HG03558 (cell line): Measurements from ENCODE around the gene FBXO36.
"Not testable (repeated sequence)": the region's sequence is repeated elsewhere in the genome, so short reads cannot be mapped to it uniquely, and the experiment has no call there.

Experiments
- ATAC-seq: cut with Tn5 transposase; IDR thresholded peaks from one replicate; pipeline ENCODE4 v1.9.1; 2021; ENCODE audit warnings: moderate number of reproducible peaks; ENCODE audit not compliant: unreplicated experiment; ENCODE audit errors: extremely low read depth

Gene FBXO36

DNA sequence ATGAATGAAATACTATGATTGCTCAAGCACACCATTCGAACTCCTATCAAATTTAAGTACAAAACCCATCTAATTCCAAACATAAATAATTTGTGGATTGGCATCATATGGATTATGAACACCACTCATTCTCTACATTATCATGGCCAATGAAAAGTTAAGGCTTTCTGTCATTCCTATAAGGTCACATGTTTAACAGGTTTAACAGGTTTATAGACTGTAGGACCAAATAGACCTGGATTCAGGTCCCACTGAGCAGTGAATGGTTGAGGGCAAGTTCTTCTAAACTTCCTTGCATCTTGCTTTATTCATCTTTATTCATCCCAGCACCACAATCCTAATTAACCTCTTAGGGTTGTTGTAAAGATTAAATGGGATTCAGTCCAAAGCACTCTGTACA lies 33.4 kb downstream of the FBXO36 start:
- no peak for ATAC-seq

GRCh38 chr2:229956491-229956890 lies 34.2 kb downstream of the FBXO36 start:
- no peak for ATAC-seq

DNA sequence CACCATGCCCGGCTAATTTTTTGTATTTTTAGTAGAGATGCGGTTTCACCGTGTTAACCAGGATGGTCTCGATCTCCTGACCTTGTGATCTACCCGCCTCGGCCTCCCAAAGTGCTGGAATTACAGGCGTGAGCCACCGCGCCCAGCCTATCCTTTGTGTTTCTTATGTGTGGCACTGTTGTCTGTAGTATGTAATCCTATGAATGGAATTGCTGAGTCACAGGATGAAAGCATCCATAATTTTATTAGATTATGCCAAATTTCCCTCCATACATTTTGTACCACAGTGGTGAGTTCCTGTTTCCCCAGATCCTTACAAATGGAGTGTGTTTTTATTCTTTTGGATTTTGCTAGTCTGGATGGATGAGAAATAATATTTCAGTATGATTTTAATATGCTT lies 41.3 kb downstream of the FBXO36 start:
- not testable (repeated sequence) for ATAC-seq

DNA sequence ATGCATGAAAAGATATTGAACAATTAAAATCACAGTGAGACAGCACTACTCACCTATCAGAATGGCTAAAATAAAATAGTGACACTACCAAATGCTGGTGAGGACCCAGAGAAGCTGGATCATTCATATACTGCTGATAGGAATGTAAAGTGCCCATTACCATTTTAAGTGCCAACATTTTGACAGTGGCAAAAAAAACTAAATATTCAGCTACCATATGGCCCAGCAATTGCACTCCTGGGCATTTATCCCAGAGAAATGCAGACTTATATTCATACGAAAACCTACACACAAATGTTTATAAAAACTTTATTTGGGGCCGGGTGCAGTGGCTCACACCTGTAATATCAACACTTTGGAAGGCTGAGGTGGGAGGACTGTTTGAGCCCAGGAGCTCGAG lies 47.6 kb downstream of the FBXO36 start:
- ATAC-seq, result no peak

DNA sequence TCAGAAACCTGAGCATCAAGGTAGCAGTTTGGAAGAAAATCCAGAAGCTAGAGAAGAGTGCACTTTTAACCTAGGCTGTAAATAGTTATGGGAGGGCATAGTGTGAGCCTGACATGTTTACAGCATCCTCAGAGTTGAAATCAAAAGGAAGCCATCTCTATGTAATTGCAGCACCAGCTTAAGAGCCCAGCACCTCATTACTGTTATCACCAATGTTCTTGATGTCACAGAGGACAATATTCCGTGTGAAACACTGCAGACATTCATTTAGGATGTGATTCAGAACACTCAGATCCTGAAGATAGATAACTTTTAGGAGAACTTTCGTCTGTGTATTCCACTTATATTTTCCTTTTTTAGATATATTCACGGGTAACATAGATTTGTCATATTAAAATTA lies 48.1 kb downstream of the FBXO36 start:
- ATAC-seq, result no peak

- no peak for ATAC-seq
Observed at GRCh38 chr2:229971298-229971790, 49.0 kb downstream of the FBXO36 start.

GRCh38 chr2:229974266-229974665 lies 52.0 kb downstream of the FBXO36 start:
- no peak for ATAC-seq

DNA sequence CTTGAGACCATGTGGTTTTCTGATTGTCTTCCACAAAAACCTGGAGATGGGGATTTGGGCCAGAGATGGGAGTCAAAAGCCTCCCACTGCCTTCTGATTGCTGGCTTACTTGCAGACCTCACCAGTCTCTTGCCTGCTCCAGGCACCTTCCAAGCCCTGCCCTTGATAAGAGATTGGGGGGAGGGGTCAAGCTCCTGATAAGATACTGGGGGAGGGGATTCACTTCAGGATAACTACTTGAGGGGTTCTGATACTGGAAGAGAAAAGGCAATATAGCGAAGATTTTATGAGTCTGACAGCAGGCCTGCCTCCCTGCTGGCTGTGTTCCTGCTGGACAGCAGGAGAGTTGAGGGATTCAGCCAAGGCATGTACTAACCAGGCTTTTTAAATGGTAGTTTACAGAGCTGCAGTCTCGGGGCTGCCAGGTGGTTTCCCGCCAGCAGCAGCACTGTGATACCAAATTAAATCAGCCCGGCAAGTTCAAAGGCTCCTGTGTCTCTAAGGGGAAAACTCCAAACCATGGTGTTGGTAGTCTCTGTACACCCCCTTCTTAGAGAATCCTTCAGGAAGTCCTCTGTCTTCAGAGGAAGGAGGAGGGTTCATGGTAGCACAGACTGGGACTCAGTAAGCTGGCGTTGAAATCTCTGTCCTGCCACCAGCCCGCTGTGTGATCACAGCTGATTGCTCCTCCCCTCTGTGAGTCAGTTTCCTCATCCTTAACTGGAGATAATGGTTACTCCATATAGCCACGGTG lies 58.3 kb downstream of the FBXO36 start:
- peak; percentile 46 for ATAC-seq

DNA sequence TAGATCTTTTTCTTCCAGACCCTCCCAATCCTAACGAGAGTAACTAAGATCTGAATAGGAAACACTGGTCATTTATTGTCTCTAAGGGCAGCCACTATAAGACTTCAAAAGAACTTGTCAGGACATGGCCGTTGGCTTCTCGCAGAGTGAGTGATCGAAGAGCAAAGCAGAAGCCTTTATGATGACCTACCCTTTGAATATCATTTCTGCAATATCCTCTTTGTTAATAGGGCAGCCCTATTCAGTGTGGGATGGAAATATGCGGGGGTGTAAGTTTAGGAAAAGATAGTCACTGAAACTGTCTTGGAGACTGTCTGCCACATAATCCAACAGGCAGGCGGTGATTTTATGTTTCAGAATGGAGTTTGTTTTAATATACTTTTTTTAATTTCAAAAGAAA lies 70.9 kb downstream of the FBXO36 start:
- no peak for ATAC-seq

- ATAC-seq, result no peak
Observed at GRCh38 chr2:229996320-229996719, 74.0 kb downstream of the FBXO36 start.

GRCh38 chr2:229997565-229997964 lies 75.3 kb downstream of the FBXO36 start:
- no peak for ATAC-seq

DNA sequence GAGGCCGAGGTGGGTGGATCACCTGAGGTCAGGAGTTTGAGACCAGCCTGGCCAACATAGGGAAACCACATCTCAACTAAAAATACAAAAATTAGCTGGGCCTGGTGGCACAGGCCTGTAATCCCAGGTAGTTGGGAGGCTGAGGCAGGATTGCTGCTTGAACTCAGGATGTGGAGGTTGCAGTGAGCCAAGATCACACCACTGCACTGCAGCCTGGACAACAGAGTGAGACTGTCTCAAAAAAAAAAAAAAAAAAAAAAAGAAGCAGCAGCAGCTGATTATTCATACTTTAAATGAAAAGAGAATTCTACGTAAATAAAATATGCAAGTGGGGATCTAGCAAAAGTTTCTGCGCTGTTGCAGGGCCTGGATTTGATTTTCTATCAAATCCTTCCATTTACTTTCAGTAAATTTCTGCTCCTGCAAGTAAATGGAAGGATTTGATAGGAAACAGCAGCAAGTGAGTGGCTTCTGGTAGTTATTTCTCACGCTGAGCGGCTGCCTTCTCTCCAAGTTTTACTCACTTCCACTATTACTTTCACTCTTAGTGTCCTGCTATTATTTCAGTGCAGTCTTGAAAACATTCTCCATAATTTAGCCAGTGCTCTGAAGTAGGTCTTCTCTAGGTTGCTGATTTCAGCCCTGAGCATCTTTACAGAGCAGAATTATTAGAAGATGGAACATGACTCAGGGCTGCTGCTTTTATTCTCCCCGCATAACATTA lies 78.0 kb downstream of the FBXO36 start:
- peak; percentile 91 for ATAC-seq

GRCh38 chr2:230007931-230008707 lies 85.8 kb downstream of the FBXO36 start:
- no peak for ATAC-seq

DNA sequence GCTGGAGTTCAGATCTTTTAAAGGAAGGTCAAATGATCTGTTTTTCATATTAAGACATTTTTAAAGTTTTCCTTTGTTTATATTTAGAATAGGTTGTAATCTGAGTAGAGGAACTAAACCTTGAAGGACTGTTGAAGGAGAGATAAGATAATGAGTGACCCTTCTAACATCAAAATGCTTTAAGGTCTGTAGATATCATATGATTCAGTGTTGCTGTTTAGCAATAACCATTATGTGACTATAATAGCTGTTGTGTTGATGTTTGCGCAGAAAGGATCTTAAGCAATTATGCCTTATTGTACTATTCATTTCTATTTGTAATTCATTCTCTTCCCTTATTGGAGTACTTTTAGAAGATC lies 86.4 kb downstream of the FBXO36 start:
- ATAC-seq, result no peak

DNA sequence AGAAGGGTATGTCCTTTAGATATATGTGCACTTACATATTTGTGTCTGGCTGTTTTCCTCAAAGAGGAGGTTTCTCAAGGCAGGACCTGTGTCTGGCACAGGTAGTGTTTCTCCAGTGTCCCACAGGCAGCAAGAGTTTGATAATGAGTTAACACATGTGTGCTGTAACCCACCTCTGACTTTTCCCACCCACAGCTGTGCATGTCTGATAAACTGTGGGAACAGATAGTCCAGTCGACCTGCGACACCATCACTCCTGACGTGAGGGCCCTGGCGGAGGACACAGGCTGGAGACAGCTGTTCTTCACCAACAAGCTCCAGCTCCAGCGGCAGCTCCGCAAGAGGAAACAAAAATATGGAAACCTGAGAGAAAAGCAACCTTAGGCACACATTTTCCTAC lies 88.2 kb downstream of the FBXO36 start:
- ATAC-seq, result no peak

DNA sequence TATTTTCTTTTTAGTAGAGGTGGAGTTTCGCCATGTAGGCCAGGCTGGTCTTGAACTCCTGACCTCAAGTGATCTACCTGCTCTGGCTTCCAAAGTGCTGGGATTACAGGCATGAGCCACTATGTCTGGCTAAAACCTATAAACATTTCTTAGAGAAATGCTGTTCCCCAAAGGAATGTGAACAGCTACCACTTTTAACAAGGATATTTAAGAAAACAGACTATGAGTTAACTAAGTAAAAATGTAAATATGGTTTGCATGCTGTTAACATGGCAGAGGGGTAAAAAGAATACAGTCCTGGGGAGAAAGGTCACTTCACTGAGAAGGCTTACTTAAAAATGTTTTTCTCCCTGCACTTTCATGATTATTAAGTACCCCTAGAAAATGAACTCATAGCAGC lies 89.3 kb downstream of the FBXO36 start:
- ATAC-seq, result no peak

GRCh38 chr2:230012267-230012884 lies 90.1 kb downstream of the FBXO36 start:
- ATAC-seq, result no peak

GRCh38 chr2:230016844-230017243 lies 94.5 kb downstream of the FBXO36 start:
- no peak for ATAC-seq

GRCh38 chr2:230018153-230018552 lies 95.8 kb downstream of the FBXO36 start:
- ATAC-seq, result no peak

DNA sequence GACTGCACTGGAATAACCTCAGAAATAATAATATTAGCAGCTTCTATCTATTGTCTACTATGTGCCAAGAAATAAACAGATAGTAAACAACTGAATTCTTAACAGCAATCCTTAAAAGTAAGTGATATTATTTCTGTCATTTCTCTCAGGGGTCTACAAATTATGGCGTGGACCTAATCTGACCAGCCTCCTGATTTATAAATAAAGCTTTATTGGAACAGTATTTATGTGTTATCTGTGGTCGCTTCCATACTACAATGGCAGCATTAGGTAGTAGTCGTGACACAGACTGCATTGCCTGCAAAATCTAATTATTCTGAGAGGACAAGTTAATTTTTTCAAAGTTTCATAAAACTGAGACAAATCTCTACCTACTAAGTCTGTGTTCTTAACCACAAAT lies 97.4 kb downstream of the FBXO36 start:
- ATAC-seq, result no peak

GRCh38 chr2:230023313-230023712 lies 101.0 kb downstream of the FBXO36 start:
- ATAC-seq, result no peak
